GM12878 (cell line): ENCODE results near the gene CCDC34.

Experiments
- ASH2L ChIP-seq: fragments of 300-600, 200-600 bp; sonication (generic); IDR thresholded peaks from 2 replicates; pipeline ENCODE4 v1.6.1; 2017; ENCODE audit warnings: low read depth, mild to moderate bottlenecking, borderline replicate concordance
- BHLHE40 ChIP-seq, 2 experiments: fragments of 450-650 bp in 1 of 2; IDR thresholded peaks; 2 replicates each; pipeline ENCODE4 v1.6.1; 2011 to 2017; ENCODE audit warnings: low read depth in 2 of 2, borderline replicate concordance in 1 of 2, improper control_type of control experiment in 1 of 2, low read length in 1 of 2, mild to moderate bottlenecking in 1 of 2
- EP300 ChIP-seq, 2 experiments: fragments of 150-350 bp in 1 of 2; IDR thresholded peaks; 2 replicates each; pipeline ENCODE4 v1.6.1; 2011 to 2012; ENCODE audit warnings: low read depth in 2 of 2, low read length in 2 of 2, borderline replicate concordance in 1 of 2, improper control_type of control experiment in 1 of 2, inconsistent platforms in 1 of 2; ENCODE audit not compliant: control insufficient read depth in 1 of 2
- PAX8 ChIP-seq: fragments of 450-650 bp; IDR thresholded peaks from 2 replicates; pipeline ENCODE4 v1.6.1; 2017; ENCODE audit warnings: mild to moderate bottlenecking, moderate library complexity
- POLR2A ChIP-seq: IDR thresholded peaks from 2 replicates; pipeline ENCODE4 v1.6.1; 2011; ENCODE audit warnings: low read depth, mild to moderate bottlenecking, low read length
- SMC3 ChIP-seq: IDR thresholded peaks from 2 replicates; pipeline ENCODE4 v1.6.1; 2011; ENCODE audit warnings: low read length, improper control_type of control experiment, borderline replicate concordance
- TF ChIP-seq, protein P1 (sequence below), 3 experiments: IDR thresholded peaks in 2 of 3; conservative IDR thresholded peaks in 1 of 3; 2 replicates each; pipeline ENCODE4 v1.5.1; 2011; ENCODE audit warnings: low read depth in 3 of 3, low read length in 3 of 3, mild to moderate bottlenecking in 3 of 3, control low read depth in 2 of 3, moderate library complexity in 2 of 3, inconsistent platforms in 1 of 3, mixed read lengths in 1 of 3; ENCODE audit not compliant: control insufficient read depth in 2 of 3, insufficient read depth in 1 of 3; ENCODE audit errors: extremely low read depth in 1 of 3
- TF ChIP-seq, protein P2 (sequence below): IDR thresholded peaks from 2 replicates; pipeline ENCODE4 v1.6.1; 2011; ENCODE audit warnings: borderline replicate concordance, low read depth, mild to moderate bottlenecking, moderate library complexity, mixed read lengths, low read length; ENCODE audit not compliant: insufficient read depth; ENCODE audit errors: extremely low read length
- TF ChIP-seq, protein P3 (sequence below): IDR thresholded peaks from 2 replicates; pipeline ENCODE4 v1.6.1; 2011; ENCODE audit warnings: low read depth, low read length, improper control_type of control experiment, borderline replicate concordance

- TF ChIP-seq, protein P1, sequence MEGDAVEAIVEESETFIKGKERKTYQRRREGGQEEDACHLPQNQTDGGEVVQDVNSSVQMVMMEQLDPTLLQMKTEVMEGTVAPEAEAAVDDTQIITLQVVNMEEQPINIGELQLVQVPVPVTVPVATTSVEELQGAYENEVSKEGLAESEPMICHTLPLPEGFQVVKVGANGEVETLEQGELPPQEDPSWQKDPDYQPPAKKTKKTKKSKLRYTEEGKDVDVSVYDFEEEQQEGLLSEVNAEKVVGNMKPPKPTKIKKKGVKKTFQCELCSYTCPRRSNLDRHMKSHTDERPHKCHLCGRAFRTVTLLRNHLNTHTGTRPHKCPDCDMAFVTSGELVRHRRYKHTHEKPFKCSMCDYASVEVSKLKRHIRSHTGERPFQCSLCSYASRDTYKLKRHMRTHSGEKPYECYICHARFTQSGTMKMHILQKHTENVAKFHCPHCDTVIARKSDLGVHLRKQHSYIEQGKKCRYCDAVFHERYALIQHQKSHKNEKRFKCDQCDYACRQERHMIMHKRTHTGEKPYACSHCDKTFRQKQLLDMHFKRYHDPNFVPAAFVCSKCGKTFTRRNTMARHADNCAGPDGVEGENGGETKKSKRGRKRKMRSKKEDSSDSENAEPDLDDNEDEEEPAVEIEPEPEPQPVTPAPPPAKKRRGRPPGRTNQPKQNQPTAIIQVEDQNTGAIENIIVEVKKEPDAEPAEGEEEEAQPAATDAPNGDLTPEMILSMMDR (IDR thresholded peaks at IDR 0.05 in 2 of 3, conservative IDR thresholded peaks at IDR 0.05 in 1 of 3; ENCODE audit: control insufficient read depth in 2 of 3, extremely low read depth in 1 of 3, insufficient read depth in 1 of 3, low read depth in 3 of 3, low read length in 3 of 3), result no peak
- TF ChIP-seq POLR2A (no peak), EP300 (IDR thresholded peaks at IDR 0.05; ENCODE audit: borderline replicate concordance in 1 of 2, control insufficient read depth in 1 of 2, low read depth in 2 of 2, low read length in 2 of 2) (no peak), PAX8 (no peak), ASH2L (no peak), BHLHE40 (IDR thresholded peaks at IDR 0.05; ENCODE audit: borderline replicate concordance in 1 of 2, low read depth in 2 of 2, low read length in 1 of 2) (no peak), SMC3 (no peak)
- TF ChIP-seq, protein P2, sequence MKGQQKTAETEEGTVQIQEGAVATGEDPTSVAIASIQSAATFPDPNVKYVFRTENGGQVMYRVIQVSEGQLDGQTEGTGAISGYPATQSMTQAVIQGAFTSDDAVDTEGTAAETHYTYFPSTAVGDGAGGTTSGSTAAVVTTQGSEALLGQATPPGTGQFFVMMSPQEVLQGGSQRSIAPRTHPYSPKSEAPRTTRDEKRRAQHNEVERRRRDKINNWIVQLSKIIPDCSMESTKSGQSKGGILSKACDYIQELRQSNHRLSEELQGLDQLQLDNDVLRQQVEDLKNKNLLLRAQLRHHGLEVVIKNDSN, result no peak
- TF ChIP-seq, protein P3, sequence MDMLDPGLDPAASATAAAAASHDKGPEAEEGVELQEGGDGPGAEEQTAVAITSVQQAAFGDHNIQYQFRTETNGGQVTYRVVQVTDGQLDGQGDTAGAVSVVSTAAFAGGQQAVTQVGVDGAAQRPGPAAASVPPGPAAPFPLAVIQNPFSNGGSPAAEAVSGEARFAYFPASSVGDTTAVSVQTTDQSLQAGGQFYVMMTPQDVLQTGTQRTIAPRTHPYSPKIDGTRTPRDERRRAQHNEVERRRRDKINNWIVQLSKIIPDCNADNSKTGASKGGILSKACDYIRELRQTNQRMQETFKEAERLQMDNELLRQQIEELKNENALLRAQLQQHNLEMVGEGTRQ, result no peak
Observed at GRCh38 chr11:27390318-27391295, 27.6 kb upstream of the CCDC34 start.
